HepG2 (cell line): ENCODE results near the gene POFUT2. TPM values are rescaled to one million over a fixed set of nuclear protein-coding genes. Genes with fewer than 3 reads are reported as not detected.

Experiments used
- ELF3 ChIP-seq: IDR thresholded peaks from 2 replicates; pipeline ENCODE4 v1.6.1; 2016; ENCODE audit warnings: missing genetic modification reagents, missing compliant biosample characterization
- FOXP1 ChIP-seq, 2 experiments: fragments of 450-650 bp in 1 of 2; IDR thresholded peaks; 2 replicates each; pipeline ENCODE4 v1.6.1; 2017 to 2018; ENCODE audit warnings: antibody characterized with exemption in 1 of 2
- HMG20B ChIP-seq: conservative IDR thresholded peaks from 2 replicates; pipeline ENCODE4 v1.6.1; 2016; ENCODE audit warnings: missing genetic modification reagents, missing compliant biosample characterization
- HOMEZ ChIP-seq: IDR thresholded peaks from 2 replicates; pipeline ENCODE4 v1.6.1; 2016; ENCODE audit warnings: low read depth
- IRX3 ChIP-seq: sonication (generic); formaldehyde crosslinking; IDR thresholded peaks from 2 replicates; pipeline ENCODE4 v1.8.1; 2023; ENCODE audit warnings: mild to moderate bottlenecking, low read depth, missing genetic modification reagents, borderline replicate concordance
- MEIS1 ChIP-seq: sonication (generic); formaldehyde crosslinking; IDR thresholded peaks from 2 replicates; pipeline ENCODE4 v1.9.0; 2021; ENCODE audit warnings: mild to moderate bottlenecking, missing genetic modification reagents, moderate library complexity, borderline replicate concordance
- PRDM10 ChIP-seq: sonication (generic); formaldehyde crosslinking; IDR thresholded peaks from 2 replicates; pipeline ENCODE4 v1.4.0; 2020; ENCODE audit warnings: low read depth, missing genetic modification reagents
- SMAD1 ChIP-seq: sonication (generic); formaldehyde crosslinking; IDR thresholded peaks from 2 replicates; pipeline ENCODE4 v1.4.0; 2020; ENCODE audit warnings: missing genetic modification reagents, low read depth, mild to moderate bottlenecking, borderline replicate concordance
- WIZ ChIP-seq: sonication (generic); formaldehyde crosslinking; IDR thresholded peaks from 2 replicates; pipeline ENCODE4 v1.5.1; 2020; ENCODE audit warnings: mild to moderate bottlenecking, missing genetic modification reagents
- ZKSCAN1 ChIP-seq: fragments of 150-350 bp; IDR thresholded peaks from 2 replicates; pipeline ENCODE4 v1.6.1; 2014; ENCODE audit warnings: low read length
- ZNF30 ChIP-seq: sonication (generic); formaldehyde crosslinking; IDR thresholded peaks from 2 replicates; pipeline ENCODE4 v1.5.0; 2020; ENCODE audit warnings: mild to moderate bottlenecking, missing genetic modification reagents
- ZNF33B ChIP-seq: sonication (generic); formaldehyde crosslinking; IDR thresholded peaks from 2 replicates; pipeline ENCODE4 v1.5.1; 2020; ENCODE audit warnings: mild to moderate bottlenecking, missing genetic modification reagents
- ZNF367 ChIP-seq: sonication (generic); formaldehyde crosslinking; IDR thresholded peaks from 2 replicates; pipeline ENCODE4 v1.4.0; 2020; ENCODE audit warnings: missing genetic modification reagents, borderline replicate concordance
- ZNF790 ChIP-seq: sonication (generic); formaldehyde crosslinking; IDR thresholded peaks from 2 replicates; pipeline ENCODE4 v1.8.0; 2022; ENCODE audit warnings: missing genetic modification reagents, mild to moderate bottlenecking, borderline replicate concordance
- ZNF83 ChIP-seq: sonication (generic); formaldehyde crosslinking; IDR thresholded peaks from 2 replicates; pipeline ENCODE4 v1.4.0; 2020; ENCODE audit warnings: missing genetic modification reagents, mild to moderate bottlenecking, borderline replicate concordance
- ZNF841 ChIP-seq: sonication (generic); formaldehyde crosslinking; IDR thresholded peaks from 2 replicates; pipeline ENCODE4 v1.8.1; 2023; ENCODE audit warnings: missing genetic modification reagents, borderline replicate concordance
- ZNF878 ChIP-seq: sonication (generic); formaldehyde crosslinking; IDR thresholded peaks from 2 replicates; pipeline ENCODE4 v1.8.1; 2023; ENCODE audit warnings: mild to moderate bottlenecking, missing genetic modification reagents, moderate library complexity
- ZSCAN29 ChIP-seq: sonication (generic); formaldehyde crosslinking; conservative IDR thresholded peaks from 2 replicates; pipeline ENCODE4 v1.4.0; 2020; ENCODE audit warnings: mild to moderate bottlenecking, missing genetic modification reagents
- polyA plus RNA-seq, 8 experiments: library from polyadenylated mRNA; depleted of rRNA in 3 of 8; stranded (reverse) in 7 of 8; unstranded in 1 of 8; fragments of >200 nt; fragmentation: Illumina TruSeq in 4 of 8; extraction: Trizol in 4 of 8; gene quantifications; 2 replicates each; pipeline versions ENCODE4 v1.2.1 to v1.2.3, GENCODE V29; 2011 to 2016; ENCODE audit warnings: low read depth in 4 of 8, missing spikeins in 1 of 8, mixed read lengths in 1 of 8; ENCODE audit not compliant: insufficient read depth in 1 of 8
- total RNA-seq, 5 experiments: library from RNA; depleted of rRNA; stranded (reverse); fragments of >200 nt; fragmentation: Illumina TruSeq; extraction: Trizol; gene quantifications; 2 replicates each; pipeline ENCODE4 v1.2.3, GENCODE V29; 2016; ENCODE audit warnings: low read depth in 1 of 5
- TF ChIP-seq, protein P1 (sequence below), 2 experiments: sonication (generic) in 1 of 2; formaldehyde crosslinking in 1 of 2; IDR thresholded peaks; 2 replicates each; pipeline versions ENCODE4 v1.4.0 to v1.6.1; 2016 to 2020; ENCODE audit warnings: borderline replicate concordance in 1 of 2, low read depth in 1 of 2, mild to moderate bottlenecking in 1 of 2, missing genetic modification reagents in 1 of 2

The POFUT2 gene
- total and polyA plus RNA-seq, 2 of the 13 experiments (the other 11 are each of a cell fraction or from before 2014, with no cell fraction given), result 22.8 to 24.0 TPM

DNA sequence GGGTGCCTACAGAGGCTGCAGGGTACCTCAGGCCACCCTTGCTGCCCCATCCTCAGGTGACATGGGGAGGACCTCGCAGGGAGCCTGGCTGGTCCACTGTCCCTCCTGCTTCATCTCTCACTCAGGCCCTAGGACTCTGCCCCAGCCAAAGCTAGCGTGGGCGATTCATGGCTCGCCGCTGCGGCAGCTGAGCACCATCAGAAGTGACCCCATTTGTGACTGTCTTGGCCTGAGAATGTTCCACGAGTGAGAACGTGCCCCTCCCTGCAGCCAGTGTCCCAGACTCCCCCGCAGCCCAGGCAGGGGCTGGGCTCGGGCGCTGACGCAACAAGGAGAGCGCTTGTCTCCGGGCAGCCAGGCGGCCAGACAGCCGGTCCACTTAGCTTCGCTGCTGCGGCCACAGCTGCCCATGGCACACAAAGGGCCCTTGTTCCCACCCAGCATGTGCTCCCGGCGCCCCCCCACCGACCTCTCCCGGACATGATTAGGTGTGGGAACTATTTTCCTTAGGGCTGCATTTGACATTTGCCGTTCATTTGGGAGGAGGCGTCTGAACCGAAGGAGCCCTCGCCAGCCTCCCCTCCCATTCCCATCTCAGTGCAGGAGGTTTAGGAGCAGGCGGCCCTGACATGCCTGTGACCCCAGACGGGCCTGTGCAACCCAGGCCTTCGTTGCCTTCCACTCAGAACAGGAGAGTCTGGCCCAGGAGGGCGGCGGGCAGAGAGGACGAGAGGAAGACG lies 19.3 kb upstream of the POFUT2 start (continued):
- TF ChIP-seq ZNF790 (CRISPR knock-in tag) (0 out of 2 replicates have a peak, but pooled peaks have one; percentile 66), ZNF30 (no peak), ZSCAN29 (no peak), WIZ (CRISPR knock-in tag) (no peak), MEIS1 (CRISPR knock-in tag) (no peak), ZNF878 (CRISPR knock-in tag) (no peak), PRDM10 (CRISPR knock-in tag) (peak; percentile 16; the same call in 1 of the 2 replicates), SMAD1 (CRISPR knock-in tag) (no peak), FOXP1 (IDR thresholded peaks at IDR 0.05) (no peak), FOXP1 (CRISPR knock-in tag; IDR thresholded peaks at IDR 0.05) (no peak), ZNF33B (0 out of 2 replicates have a peak, but pooled peaks have one; percentile 52), IRX3 (CRISPR knock-in tag) (no peak), ZNF83 (CRISPR knock-in tag) (no peak), ELF3 (CRISPR knock-in tag) (0 out of 2 replicates have a peak, but pooled peaks have one; percentile 15), HMG20B (0 out of 2 replicates have a peak, but pooled peaks have one; percentile 29), ZKSCAN1 (no peak), HOMEZ (no peak), ZNF367 (CRISPR knock-in tag) (0 out of 2 replicates have a peak, but pooled peaks have one; percentile 62), ZNF841 (CRISPR knock-in tag) (no peak)
- TF ChIP-seq, protein P1, sequence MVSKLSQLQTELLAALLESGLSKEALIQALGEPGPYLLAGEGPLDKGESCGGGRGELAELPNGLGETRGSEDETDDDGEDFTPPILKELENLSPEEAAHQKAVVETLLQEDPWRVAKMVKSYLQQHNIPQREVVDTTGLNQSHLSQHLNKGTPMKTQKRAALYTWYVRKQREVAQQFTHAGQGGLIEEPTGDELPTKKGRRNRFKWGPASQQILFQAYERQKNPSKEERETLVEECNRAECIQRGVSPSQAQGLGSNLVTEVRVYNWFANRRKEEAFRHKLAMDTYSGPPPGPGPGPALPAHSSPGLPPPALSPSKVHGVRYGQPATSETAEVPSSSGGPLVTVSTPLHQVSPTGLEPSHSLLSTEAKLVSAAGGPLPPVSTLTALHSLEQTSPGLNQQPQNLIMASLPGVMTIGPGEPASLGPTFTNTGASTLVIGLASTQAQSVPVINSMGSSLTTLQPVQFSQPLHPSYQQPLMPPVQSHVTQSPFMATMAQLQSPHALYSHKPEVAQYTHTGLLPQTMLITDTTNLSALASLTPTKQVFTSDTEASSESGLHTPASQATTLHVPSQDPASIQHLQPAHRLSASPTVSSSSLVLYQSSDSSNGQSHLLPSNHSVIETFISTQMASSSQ (IDR thresholded peaks at IDR 0.05; ENCODE audit: low read depth), result no peak
- TF ChIP-seq, protein P1 (CRISPR knock-in tag; IDR thresholded peaks at IDR 0.05; ENCODE audit: borderline replicate concordance), result peak; percentile 82
